Prostate gland (tissue), 2 donors: Measurements from ENCODE around the gene LAMA1.

Experiments used
- POLR2A ChIP-seq: fragments of 450-650 bp; IDR thresholded peaks from one replicate; pipeline ENCODE4 v1.6.1; 2016; ENCODE audit warnings: antibody characterized with exemption, mild to moderate bottlenecking
- TF ChIP-seq, protein P1 (sequence below), 4 experiments: fragments of 200-600 bp in 2 of 4; fragments of 450-650 bp in 2 of 4; sonication (generic) in 2 of 4; IDR thresholded peaks; 1 replicate in 3 of 4; 2 replicates in 1 of 4; pipeline ENCODE4 v1.5.1; 2016 to 2019; ENCODE audit warnings: antibody characterized with exemption in 4 of 4, mild to moderate bottlenecking in 2 of 4, moderate library complexity in 2 of 4

DNA sequence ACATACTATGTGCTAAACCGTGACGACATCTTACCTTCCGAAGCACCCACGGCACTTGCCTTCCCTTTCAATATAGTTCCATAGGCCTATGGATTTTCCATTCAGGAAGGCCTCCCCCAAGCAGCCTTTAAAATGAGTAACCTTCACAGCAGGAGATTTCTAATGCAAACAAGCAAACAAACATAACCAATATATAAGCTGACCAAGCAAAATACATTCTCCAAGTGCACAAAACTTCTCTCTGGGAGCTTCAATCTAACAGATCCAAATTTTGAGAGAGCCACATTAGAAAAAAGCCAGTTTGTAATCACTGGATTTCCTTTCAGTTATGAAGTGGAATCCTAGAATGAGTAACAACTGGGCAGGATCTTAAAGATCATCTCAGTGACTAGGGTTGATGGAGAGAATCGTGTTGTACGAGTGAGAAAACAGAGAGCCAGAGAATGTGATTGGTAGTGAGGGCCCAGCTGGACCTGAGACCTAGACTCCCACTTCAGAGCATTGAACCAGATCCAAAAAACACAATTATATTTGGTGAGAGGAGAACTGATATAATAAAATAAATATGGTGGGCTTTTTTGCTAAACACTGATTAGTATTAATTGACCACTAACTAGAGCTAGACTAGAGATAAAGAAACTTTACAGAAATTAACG lies 145.6 kb downstream of the LAMA1 start:
- TF ChIP-seq, protein P1, sequence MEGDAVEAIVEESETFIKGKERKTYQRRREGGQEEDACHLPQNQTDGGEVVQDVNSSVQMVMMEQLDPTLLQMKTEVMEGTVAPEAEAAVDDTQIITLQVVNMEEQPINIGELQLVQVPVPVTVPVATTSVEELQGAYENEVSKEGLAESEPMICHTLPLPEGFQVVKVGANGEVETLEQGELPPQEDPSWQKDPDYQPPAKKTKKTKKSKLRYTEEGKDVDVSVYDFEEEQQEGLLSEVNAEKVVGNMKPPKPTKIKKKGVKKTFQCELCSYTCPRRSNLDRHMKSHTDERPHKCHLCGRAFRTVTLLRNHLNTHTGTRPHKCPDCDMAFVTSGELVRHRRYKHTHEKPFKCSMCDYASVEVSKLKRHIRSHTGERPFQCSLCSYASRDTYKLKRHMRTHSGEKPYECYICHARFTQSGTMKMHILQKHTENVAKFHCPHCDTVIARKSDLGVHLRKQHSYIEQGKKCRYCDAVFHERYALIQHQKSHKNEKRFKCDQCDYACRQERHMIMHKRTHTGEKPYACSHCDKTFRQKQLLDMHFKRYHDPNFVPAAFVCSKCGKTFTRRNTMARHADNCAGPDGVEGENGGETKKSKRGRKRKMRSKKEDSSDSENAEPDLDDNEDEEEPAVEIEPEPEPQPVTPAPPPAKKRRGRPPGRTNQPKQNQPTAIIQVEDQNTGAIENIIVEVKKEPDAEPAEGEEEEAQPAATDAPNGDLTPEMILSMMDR (IDR thresholded peaks at IDR 0.05): no peak
- TF ChIP-seq POLR2A: no peak
